IPS-20b (cell line): ENCODE data around the gene TNIK.

ENCODE experiments used
- H3K27ac ChIP-seq: one replicate; pipeline ENCODE4 v1.5.1; 2013; ENCODE audit warnings: low read length
- H3K27me3 ChIP-seq: 2 replicates; pipeline ENCODE4 v1.6.1; 2013; ENCODE audit warnings: mild to moderate bottlenecking, low read length, inconsistent platforms; ENCODE audit not compliant: insufficient read depth
- H3K36me3 ChIP-seq: 2 replicates; pipeline ENCODE4 v1.6.1; 2013; ENCODE audit warnings: low read depth, mild to moderate bottlenecking, inconsistent platforms, low read length, moderate library complexity; ENCODE audit not compliant: insufficient read depth
- H3K4me1 ChIP-seq: 2 replicates; pipeline ENCODE4 v1.6.1; 2013; ENCODE audit warnings: mild to moderate bottlenecking, control low read depth, inconsistent platforms, low read length, moderate library complexity; ENCODE audit not compliant: insufficient read depth
- H3K4me3 ChIP-seq: 2 replicates; pipeline ENCODE4 v1.5.1; 2013; ENCODE audit warnings: mild to moderate bottlenecking, low read length, inconsistent platforms
- H3K9ac ChIP-seq: 2 replicates; pipeline ENCODE4 v1.6.1; 2013; ENCODE audit warnings: low read depth, mild to moderate bottlenecking, inconsistent platforms, low read length, moderate library complexity
- H3K9me3 ChIP-seq: 2 replicates; pipeline ENCODE4 v1.6.1; 2013; ENCODE audit warnings: mild to moderate bottlenecking, low read depth, low read length, inconsistent platforms; ENCODE audit not compliant: insufficient read depth

The TNIK gene

DNA sequence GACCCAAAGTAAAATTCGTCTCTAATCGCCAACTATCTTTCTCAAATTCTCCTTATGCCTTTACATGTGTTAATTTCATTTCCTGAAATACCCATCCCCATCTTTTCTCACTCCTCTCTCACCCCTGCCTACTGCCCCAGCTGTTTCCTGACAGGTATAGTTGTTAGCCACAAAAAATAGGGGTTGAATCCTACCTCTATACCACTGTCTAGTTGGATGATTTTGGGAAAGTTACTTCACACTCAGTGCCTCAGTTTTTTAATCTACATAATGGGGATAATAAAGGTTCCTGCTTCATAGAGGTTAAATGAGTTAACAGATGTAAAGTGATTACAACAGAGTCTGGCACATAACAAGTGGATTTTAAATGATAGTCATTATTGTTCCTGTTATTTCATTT, 189.7 kb downstream of the TNIK start:
- Histone ChIP-seq H3K27me3 (no peaks in the 10 kb centered on the region), H3K9me3 (no peaks in the 10 kb centered on the region), H3K4me3 (no peak overlapping the region), H3K9ac (no peak overlapping the region), H3K27ac (no peak overlapping the region), H3K4me1 (peaks cover 25% of the 10 kb centered on the region; the same call in 1 of the 2 replicates), H3K36me3 (no peaks in the 10 kb centered on the region)

DNA sequence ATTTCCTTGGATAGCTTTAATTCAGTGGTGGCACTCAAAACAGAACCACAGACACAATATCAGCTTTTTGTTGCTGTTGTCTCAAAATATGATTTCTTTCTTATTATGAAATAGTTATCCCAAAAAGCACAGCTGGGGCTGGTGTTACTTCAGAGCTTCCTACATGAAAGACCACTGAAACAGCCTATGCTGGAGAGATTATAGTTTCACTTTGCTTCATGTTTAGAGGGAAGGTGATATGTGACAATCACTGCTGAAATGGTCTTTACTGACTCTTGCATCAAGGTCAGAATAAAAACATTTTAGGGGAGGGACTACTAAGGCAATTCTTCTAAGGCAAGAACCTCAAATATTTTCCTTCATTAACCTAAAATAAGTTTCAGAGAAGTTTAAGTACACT, 190.7 kb downstream of the TNIK start:
- Histone ChIP-seq H3K4me3 (no peak overlapping the region), H3K4me1 (peaks cover 34% of the 10 kb centered on the region), H3K36me3 (no peaks in the 10 kb centered on the region), H3K27me3 (no peaks in the 10 kb centered on the region), H3K27ac (no peak overlapping the region), H3K9ac (no peak overlapping the region), H3K9me3 (no peaks in the 10 kb centered on the region)

DNA sequence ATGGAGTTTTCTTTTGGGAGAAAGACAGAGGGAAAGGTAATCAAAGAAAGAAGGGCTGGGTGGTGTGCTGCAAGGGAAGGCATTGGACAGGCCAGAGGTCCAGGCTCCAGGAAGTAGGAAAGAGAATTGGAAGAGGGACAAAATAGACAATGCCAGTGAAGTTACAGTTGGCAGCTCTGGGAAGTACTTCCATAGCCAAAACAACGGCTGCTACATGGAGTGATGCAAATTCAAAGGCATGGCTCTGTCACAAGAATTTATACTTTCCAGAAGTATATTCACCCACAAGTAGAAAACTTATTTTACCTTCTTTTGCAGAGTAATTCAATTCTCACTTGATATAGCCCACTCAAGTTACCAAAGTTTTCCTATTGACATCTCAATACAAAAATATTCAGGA, 191.5 kb downstream of the TNIK start:
- H3K36me3 ChIP-seq, result no peaks in the 10 kb centered on the region
- no peaks in the 10 kb centered on the region for H3K27me3 ChIP-seq
- H3K4me1 ChIP-seq, result peaks cover 28% of the 10 kb centered on the region
- no peak overlapping the region for H3K27ac ChIP-seq
- H3K9ac ChIP-seq, result no peak overlapping the region
- no peaks in the 10 kb centered on the region for H3K9me3 ChIP-seq
- H3K4me3 ChIP-seq, result no peak overlapping the region

DNA sequence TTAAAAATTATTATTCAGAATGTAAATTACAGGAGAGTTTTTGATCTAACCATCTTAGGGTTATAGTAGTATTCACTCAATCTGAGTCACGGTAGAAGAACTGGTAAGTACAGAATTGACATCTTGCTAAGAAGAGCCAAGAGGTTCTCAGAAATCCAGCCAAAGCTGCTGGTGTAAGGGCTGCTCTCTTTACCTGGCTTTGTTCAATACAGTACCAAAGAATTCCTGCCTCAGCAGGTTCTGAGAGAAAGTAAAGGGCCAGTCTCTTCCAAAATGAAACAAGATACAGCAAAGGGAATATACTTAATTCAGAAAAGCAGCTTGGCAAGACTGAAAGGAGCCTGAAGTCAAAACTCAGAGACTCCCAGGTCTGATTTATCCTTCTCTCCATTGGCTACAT, 193.1 kb downstream of the TNIK start:
- no peak overlapping the region for H3K4me3 ChIP-seq
- H3K9me3 ChIP-seq, result no peaks in the 10 kb centered on the region
- no peak overlapping the region for H3K27ac ChIP-seq
- no peaks in the 10 kb centered on the region for H3K27me3 ChIP-seq
- no peaks in the 10 kb centered on the region for H3K36me3 ChIP-seq
- peaks cover 27% of the 10 kb centered on the region for H3K4me1 ChIP-seq
- H3K9ac ChIP-seq, result no peak overlapping the region

DNA sequence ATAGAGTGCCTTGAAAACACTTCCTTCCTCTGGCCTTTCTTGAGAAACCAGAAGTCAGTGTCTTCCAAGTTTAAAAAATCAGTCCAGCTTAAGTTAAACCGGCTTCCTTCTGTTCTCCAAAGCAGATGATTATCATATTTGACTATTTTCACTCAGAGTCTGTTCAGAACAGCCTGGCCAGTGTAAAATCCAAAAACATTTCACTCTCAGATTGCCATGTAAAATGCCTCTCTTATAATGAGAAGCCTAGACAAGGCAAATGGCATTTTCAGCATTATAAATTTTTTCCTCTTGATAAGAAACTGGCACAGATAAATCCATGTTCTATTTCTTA, 193.5 kb downstream of the TNIK start:
- H3K9me3 ChIP-seq, result no peaks in the 10 kb centered on the region
- H3K4me3 ChIP-seq, result no peak overlapping the region
- H3K27me3 ChIP-seq, result no peaks in the 10 kb centered on the region
- H3K9ac ChIP-seq, result no peak overlapping the region
- H3K36me3 ChIP-seq, result no peaks in the 10 kb centered on the region
- peaks cover 27% of the 10 kb centered on the region for H3K4me1 ChIP-seq
- no peak overlapping the region for H3K27ac ChIP-seq

DNA sequence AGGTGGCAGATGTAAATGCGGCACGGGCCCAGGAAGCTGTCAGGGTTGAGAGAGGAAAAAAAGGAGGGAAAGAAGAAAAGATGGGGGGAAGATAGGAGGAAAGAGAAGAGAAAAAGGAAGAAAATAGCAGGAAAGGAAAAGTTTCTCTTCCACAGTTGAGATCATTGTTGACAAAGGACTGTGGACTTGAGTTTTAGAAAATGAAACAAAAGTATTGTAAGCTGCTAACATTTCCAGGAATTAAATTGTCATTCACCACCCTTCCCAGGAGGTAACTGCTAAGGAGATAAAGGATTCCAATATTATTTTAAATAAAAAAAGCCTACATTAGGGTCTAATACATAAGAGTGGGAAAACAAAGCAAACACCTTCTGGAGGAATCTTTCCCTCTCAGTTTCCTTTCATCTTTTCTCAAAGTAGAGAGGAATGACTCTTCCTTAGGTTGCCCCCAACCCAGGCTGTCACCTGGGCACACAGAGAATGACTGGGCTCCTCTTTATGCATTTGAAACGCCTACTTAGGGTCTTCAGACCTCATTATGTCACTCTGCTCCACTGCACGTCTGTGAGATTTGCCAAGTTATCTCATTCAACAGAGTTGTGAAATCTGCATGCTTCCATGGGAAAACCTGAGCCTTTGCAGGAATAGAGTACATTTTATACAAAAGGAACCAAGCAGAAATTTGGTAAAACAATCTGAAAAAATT, 194.0 kb downstream of the TNIK start:
- Histone ChIP-seq H3K36me3 (no peaks in the 10 kb centered on the region), H3K4me3 (no peak overlapping the region), H3K4me1 (peaks cover 27% of the 10 kb centered on the region), H3K9ac (no peak overlapping the region), H3K9me3 (no peaks in the 10 kb centered on the region), H3K27me3 (no peaks in the 10 kb centered on the region), H3K27ac (no peak overlapping the region)

DNA sequence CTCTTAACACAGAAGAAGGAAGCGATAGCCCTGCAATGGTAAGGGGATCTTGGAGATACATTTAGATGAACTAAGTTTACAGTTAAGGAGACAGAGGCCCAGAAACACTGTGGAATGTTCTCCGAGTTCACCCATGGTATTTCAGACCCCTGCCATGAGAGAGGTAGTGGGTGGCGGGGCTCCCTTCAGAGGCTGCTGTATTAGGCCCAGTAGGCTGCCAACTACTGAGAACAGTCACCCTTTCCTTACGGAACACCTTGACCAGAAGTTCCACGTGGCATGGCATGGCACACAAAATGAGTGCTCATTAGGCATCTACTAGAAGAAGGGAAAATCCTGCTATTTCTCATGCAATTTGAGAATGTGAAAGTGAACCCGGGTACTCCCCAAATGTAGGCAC, 195.4 kb downstream of the TNIK start:
- Histone ChIP-seq H3K36me3 (no peaks in the 10 kb centered on the region), H3K9me3 (no peaks in the 10 kb centered on the region), H3K27ac (no peak overlapping the region), H3K4me1 (peaks cover 27% of the 10 kb centered on the region), H3K4me3 (no peak overlapping the region), H3K27me3 (no peaks in the 10 kb centered on the region), H3K9ac (no peak overlapping the region)

DNA sequence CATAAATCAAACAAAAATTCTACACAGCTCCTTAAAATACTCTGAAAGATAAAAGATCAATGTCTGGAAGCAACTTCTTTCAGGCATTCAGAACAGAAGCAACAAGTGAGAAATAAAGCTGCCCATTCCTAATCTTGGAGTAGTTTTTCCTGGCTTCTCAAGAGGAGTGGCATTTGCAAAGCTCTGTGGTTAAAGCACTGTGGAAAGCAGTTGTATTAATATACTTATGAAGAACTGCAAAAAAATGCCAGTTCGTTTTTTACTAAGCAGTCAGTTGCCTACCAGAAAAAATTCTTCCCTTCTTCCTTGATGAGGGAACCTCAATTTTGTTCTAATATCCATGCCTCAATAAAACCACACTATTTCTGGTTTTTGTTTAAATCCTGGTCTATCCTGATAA, 197.8 kb downstream of the TNIK start:
- Histone ChIP-seq H3K27me3 (no peaks in the 10 kb centered on the region), H3K9ac (no peak overlapping the region), H3K9me3 (no peaks in the 10 kb centered on the region), H3K4me3 (no peak overlapping the region), H3K27ac (no peak overlapping the region), H3K4me1 (peaks cover 27% of the 10 kb centered on the region), H3K36me3 (no peaks in the 10 kb centered on the region)

DNA sequence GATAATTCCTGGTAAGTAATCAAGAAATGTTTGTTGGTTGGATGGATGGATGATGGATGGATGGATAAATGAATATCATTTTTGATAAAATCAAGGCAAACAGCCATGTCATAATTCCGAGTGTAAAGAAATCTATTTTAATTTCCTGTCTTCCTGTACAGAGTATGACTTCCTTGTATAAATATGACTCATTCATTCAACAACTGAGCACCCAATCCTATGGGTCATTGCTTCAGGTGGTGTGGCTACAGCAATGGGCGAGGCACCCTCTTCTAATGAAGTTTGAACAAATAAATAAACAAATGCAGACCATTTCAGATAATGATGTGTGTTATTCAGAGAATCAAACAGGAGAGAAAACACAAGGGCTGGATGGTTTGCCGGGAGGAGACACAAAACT, 198.7 kb downstream of the TNIK start:
- Histone ChIP-seq H3K27ac (no peak overlapping the region), H3K9me3 (no peaks in the 10 kb centered on the region)

DNA sequence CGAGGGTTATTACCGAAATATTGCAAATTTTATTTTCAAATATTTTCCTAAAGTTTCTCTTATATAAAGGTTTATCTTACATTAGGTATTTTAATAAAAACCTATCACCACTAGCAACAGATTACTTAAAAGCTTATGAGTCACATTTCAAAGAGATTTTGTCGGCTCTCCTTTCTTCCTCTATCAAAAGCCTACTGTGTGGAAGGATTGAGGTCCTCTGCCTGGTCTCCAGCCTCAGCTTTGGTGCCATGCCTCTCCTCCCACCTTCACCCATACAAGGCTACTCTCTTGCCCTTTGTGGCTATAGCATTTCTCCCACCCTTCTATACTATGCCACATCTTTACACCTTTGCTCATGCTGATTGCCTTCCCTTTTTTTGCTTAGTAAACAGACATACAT, 199.3 kb downstream of the TNIK start:
- H3K27ac ChIP-seq, result no peak overlapping the region
- no peaks in the 10 kb centered on the region for H3K9me3 ChIP-seq
- H3K9ac ChIP-seq, result no peak overlapping the region
- H3K27me3 ChIP-seq, result no peaks in the 10 kb centered on the region
- H3K4me3 ChIP-seq, result no peak overlapping the region
- H3K36me3 ChIP-seq, result no peaks in the 10 kb centered on the region
- peaks cover 13% of the 10 kb centered on the region for H3K4me1 ChIP-seq

More for the DNA sequence above, 198.7 kb downstream of the TNIK start:
- H3K4me3 ChIP-seq, result no peak overlapping the region
- no peaks in the 10 kb centered on the region for H3K27me3 ChIP-seq
- H3K36me3 ChIP-seq, result no peaks in the 10 kb centered on the region
- peaks cover 19% of the 10 kb centered on the region for H3K4me1 ChIP-seq
- no peak overlapping the region for H3K9ac ChIP-seq

DNA sequence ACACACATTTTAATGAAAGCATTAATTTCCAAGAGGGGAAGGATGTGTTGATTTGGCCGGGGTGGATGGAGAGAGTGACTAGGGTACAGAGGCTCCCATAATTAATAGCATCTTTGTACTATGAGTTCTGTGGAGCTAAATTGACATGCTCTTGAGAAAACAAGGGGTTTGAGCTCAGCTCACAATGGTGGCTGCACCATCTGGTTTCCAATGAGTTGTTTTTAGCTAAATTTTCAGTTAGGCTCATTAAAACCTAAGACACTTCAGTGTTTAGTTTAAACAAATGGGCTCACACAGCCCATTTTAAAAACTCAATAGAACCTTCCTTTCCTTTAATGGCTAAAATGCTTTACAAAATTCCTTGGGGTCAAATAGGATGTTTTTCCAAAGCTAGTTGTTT, 199.7 kb downstream of the TNIK start:
- no peaks in the 10 kb centered on the region for H3K27me3 ChIP-seq
- H3K27ac ChIP-seq, result no peak overlapping the region

DNA sequence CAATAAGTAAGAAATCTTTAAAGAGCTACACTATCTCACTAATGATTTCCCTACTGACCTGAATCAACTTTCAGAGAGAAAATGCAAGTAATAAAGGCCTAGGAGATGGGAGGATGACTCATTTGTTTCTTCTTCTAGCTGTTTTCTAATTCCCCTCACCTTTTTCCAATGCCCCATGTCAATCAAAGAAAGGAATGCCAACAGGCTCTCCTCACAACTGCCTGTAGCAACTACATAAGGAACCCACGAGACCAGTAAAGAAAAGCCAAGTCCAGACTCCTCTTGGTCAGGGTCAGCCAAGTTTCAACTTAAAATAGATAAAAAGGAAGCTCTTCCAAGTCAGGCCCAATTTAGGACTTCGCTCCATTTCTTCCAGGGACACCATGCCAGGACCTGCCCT, 201.9 kb downstream of the TNIK start:
- no peak overlapping the region for H3K9ac ChIP-seq
- no peaks in the 10 kb centered on the region for H3K9me3 ChIP-seq
- H3K4me3 ChIP-seq, result no peak overlapping the region
- H3K36me3 ChIP-seq, result no peaks in the 10 kb centered on the region
- H3K27ac ChIP-seq, result no peak overlapping the region
- no peaks in the 10 kb centered on the region for H3K27me3 ChIP-seq
- peaks cover 2% of the 10 kb centered on the region for H3K4me1 ChIP-seq

More for the DNA sequence above, 199.7 kb downstream of the TNIK start:
- H3K4me1 ChIP-seq, result peaks cover 9% of the 10 kb centered on the region
- no peak overlapping the region for H3K9ac ChIP-seq
- H3K36me3 ChIP-seq, result no peaks in the 10 kb centered on the region
- no peak overlapping the region for H3K4me3 ChIP-seq
- no peaks in the 10 kb centered on the region for H3K9me3 ChIP-seq
